H9 (cell line): ENCODE results near the gene GRIP1. TPM values are rescaled to one million over a fixed set of nuclear protein-coding genes. Genes with fewer than 3 reads are reported as not detected.

Source experiments
- DNase-seq: peaks from one replicate; pipeline ENCODE4 v3.0.0-alpha.2; 2017
- H2AFZ ChIP-seq: one replicate; pipeline ENCODE4 v1.6.1; 2013; ENCODE audit warnings: mild to moderate bottlenecking, low read length, control low read depth, moderate library complexity
- H2AK5ac ChIP-seq: 2 replicates; pipeline ENCODE4 v1.6.1; 2013; ENCODE audit warnings: low read length, control low read depth, mixed read lengths; ENCODE audit not compliant: insufficient read length
- H2BK120ac ChIP-seq: one replicate; pipeline ENCODE4 v1.6.1; 2013; ENCODE audit warnings: low read depth, mild to moderate bottlenecking, low read length, control low read depth, inconsistent platforms; ENCODE audit not compliant: poor library complexity, severe bottlenecking
- H2BK12ac ChIP-seq: 2 replicates; pipeline ENCODE4 v1.6.1; 2013; ENCODE audit warnings: low read length, control low read depth, mixed read lengths, low read depth; ENCODE audit not compliant: insufficient read length
- H2BK15ac ChIP-seq: 2 replicates; pipeline ENCODE4 v1.6.1; 2013; ENCODE audit warnings: low read depth, low read length, control low read depth
- H2BK20ac ChIP-seq: one replicate; pipeline ENCODE4 v1.6.1; 2013; ENCODE audit warnings: low read depth, mild to moderate bottlenecking, low read length, control low read depth, inconsistent platforms; ENCODE audit not compliant: poor library complexity, severe bottlenecking
- H2BK5ac ChIP-seq: 2 replicates; pipeline ENCODE4 v1.6.1; 2013; ENCODE audit warnings: low read length, control low read depth, mixed read lengths; ENCODE audit not compliant: insufficient read length
- H3K14ac ChIP-seq: 2 replicates; pipeline ENCODE4 v1.6.1; 2013; ENCODE audit warnings: low read length, control low read depth; ENCODE audit not compliant: insufficient read depth
- H3K18ac ChIP-seq: 2 replicates; pipeline ENCODE4 v1.6.1; 2013; ENCODE audit warnings: low read depth, mild to moderate bottlenecking, mixed read lengths, low read length, control low read depth; ENCODE audit not compliant: insufficient read length
- H3K23ac ChIP-seq: 2 replicates; pipeline ENCODE4 v1.6.1; 2013; ENCODE audit warnings: low read length, control low read depth, mixed read lengths, low read depth; ENCODE audit not compliant: insufficient read length
- H3K23me2 ChIP-seq: 2 replicates; pipeline ENCODE4 v1.6.1; 2013; ENCODE audit warnings: low read depth, mild to moderate bottlenecking, mixed read lengths, low read length, control low read depth; ENCODE audit not compliant: insufficient read length, poor library complexity, severe bottlenecking
- H3K27ac ChIP-seq: 2 replicates; pipeline ENCODE4 v1.5.1; 2013; ENCODE audit warnings: low read length, control low read depth, mixed read lengths, low read depth; ENCODE audit not compliant: insufficient read length
- H3K27me3 ChIP-seq: 2 replicates; pipeline ENCODE4 v1.6.1; 2013; ENCODE audit warnings: low read length, control low read depth, inconsistent platforms; ENCODE audit not compliant: insufficient read depth
- H3K4ac ChIP-seq: 2 replicates; pipeline ENCODE4 v1.6.1; 2013; ENCODE audit warnings: low read depth, mild to moderate bottlenecking, control low read depth, inconsistent platforms, low read length, moderate library complexity
- H3K4me1 ChIP-seq: 2 replicates; pipeline ENCODE4 v1.6.1; 2013; ENCODE audit warnings: low read length, control low read depth, inconsistent platforms; ENCODE audit not compliant: insufficient read depth
- H3K4me2 ChIP-seq: 2 replicates; pipeline ENCODE4 v1.6.1; 2013; ENCODE audit warnings: low read length, control low read depth, mixed read lengths; ENCODE audit not compliant: insufficient read length, insufficient read depth
- H3K56ac ChIP-seq: 2 replicates; pipeline ENCODE4 v1.6.1; 2013; ENCODE audit warnings: low read depth, mild to moderate bottlenecking, mixed read lengths, low read length, control low read depth; ENCODE audit not compliant: insufficient read length
- H3K79me1 ChIP-seq: 2 replicates; pipeline ENCODE4 v1.6.1; 2013; ENCODE audit warnings: low read depth, mild to moderate bottlenecking, moderate library complexity, low read length, control low read depth, inconsistent platforms; ENCODE audit not compliant: insufficient read depth, poor library complexity, severe bottlenecking
- H3K79me2 ChIP-seq: 2 replicates; pipeline ENCODE4 v1.6.1; 2013; ENCODE audit warnings: low read length, control low read depth, inconsistent platforms; ENCODE audit not compliant: insufficient read depth
- H3K9ac ChIP-seq: 2 replicates; pipeline ENCODE4 v1.6.1; 2013; ENCODE audit warnings: low read length, control low read depth, mixed read lengths; ENCODE audit not compliant: insufficient read length; ENCODE audit errors: extremely low read depth
- H3K9me3 ChIP-seq: one replicate; pipeline ENCODE4 v1.6.1; 2013; ENCODE audit warnings: low read depth, low read length, inconsistent platforms; ENCODE audit not compliant: control insufficient read depth
- H3T11ph ChIP-seq: one replicate; pipeline ENCODE4 v1.6.1; 2013; ENCODE audit warnings: mild to moderate bottlenecking, low read length, control low read depth, inconsistent platforms
- H4K20me1 ChIP-seq: one replicate; pipeline ENCODE4 v1.6.1; 2013; ENCODE audit not compliant: control insufficient read depth, insufficient read length, insufficient read depth
- H4K5ac ChIP-seq: 2 replicates; pipeline ENCODE4 v1.6.1; 2013; ENCODE audit warnings: low read depth, mild to moderate bottlenecking, mixed read lengths, low read length, control low read depth; ENCODE audit not compliant: insufficient read length
- H4K8ac ChIP-seq: replicated peaks from 2 replicates; pipeline ENCODE4 v1.6.1; 2013; ENCODE audit warnings: low read length, control low read depth, mixed read lengths, low read depth; ENCODE audit not compliant: insufficient read length
- H4K91ac ChIP-seq: 2 replicates; pipeline ENCODE4 v1.6.1; 2013; ENCODE audit warnings: low read depth, mild to moderate bottlenecking, moderate library complexity, mixed read lengths, low read length, control low read depth; ENCODE audit not compliant: insufficient read length
- H3K27ac Mint-ChIP-seq, 3 experiments: 2 replicates in 2 of 3; 3 replicates in 1 of 3; pipeline ENCODE4 v1.8.0; 2020 to 2021; ENCODE audit warnings: mixed read lengths in 3 of 3, mild to moderate bottlenecking in 1 of 3, moderate library complexity in 1 of 3
- H3K27me3 Mint-ChIP-seq: 2 replicates; pipeline ENCODE4 v1.8.0; 2021; ENCODE audit warnings: low read depth, mild to moderate bottlenecking, moderate library complexity, mixed read lengths
- H3K36me3 Mint-ChIP-seq, 3 experiments: 2 replicates in 2 of 3; 3 replicates in 1 of 3; pipeline ENCODE4 v1.8.0; 2020 to 2021; ENCODE audit warnings: low read depth in 3 of 3, mixed read lengths in 3 of 3; ENCODE audit not compliant: insufficient read depth in 1 of 3
- H3K4me1 Mint-ChIP-seq, 2 experiments: 2 replicates each; pipeline ENCODE4 v1.8.0; 2020; ENCODE audit warnings: mixed read lengths in 2 of 2
- H3K4me3 Mint-ChIP-seq, 2 experiments: 2 replicates in 1 of 2; 3 replicates in 1 of 2; pipeline ENCODE4 v1.8.0; 2020 to 2021; ENCODE audit warnings: mild to moderate bottlenecking in 2 of 2, mixed read lengths in 2 of 2, moderate library complexity in 1 of 2
- H3K9me3 Mint-ChIP-seq, 2 experiments: 2 replicates in 1 of 2; 3 replicates in 1 of 2; pipeline ENCODE4 v1.8.0; 2020; ENCODE audit warnings: mild to moderate bottlenecking in 2 of 2, mixed read lengths in 2 of 2, moderate library complexity in 1 of 2
- whole genome bisulfite sequencing: extraction: QIAGEN DNeasy Blood & Tissue Kit; methylation state at CpG from one replicate; pipeline ENCODE4 v1.1.7; 2013; ENCODE audit warnings: missing lambda C conversion rate, low lambda C conversion rate, mixed read lengths; ENCODE audit not compliant: insufficient read length; ENCODE audit errors: extremely low coverage; 5-methylcytosine and 5-hydroxymethylcytosine counted together
- total RNA-seq: library from RNA; stranded (reverse); gene quantifications from 2 replicates; pipeline ENCODE4 v1.2.1, GENCODE V29; 2021
- TF ChIP-seq, protein P1 (sequence below): fragments of 200-600 bp; sonication (generic); conservative IDR thresholded peaks from 3 replicates; pipeline ENCODE4 v1.8.0; 2021; ENCODE audit warnings: antibody characterized with exemption, mild to moderate bottlenecking

Gene GRIP1
- total RNA-seq, 1 experiment from 2014 or later, result 19.5 TPM

- Mint-ChIP-seq H3K4me3 (no peak overlapping the region), H3K4me1 (no peaks in the 10 kb centered on the region), H3K9me3 (no peaks in the 10 kb centered on the region), H3K27me3 (no peaks in the 10 kb centered on the region), H3K36me3 (peaks cover 0 to 27% (median 0%) of the 10 kb centered on the region in 3 experiments; a peak in 4 of 7 replicates), H3K27ac (peak overlapping the region in 1 of 3 experiments; percentile 41; a peak in 1 of 7 replicates)
- no peaks in the 10 kb centered on the region for H3K23me2 ChIP-seq
- H2BK15ac ChIP-seq, result no peak overlapping the region
- no peak overlapping the region for H3K18ac ChIP-seq
- no peak overlapping the region for H2BK12ac ChIP-seq
- H3K4ac ChIP-seq, result no peak overlapping the region
- DNase-seq, result no peak
- no peaks in the 10 kb centered on the region for H3K4me1 ChIP-seq
- no peak overlapping the region for H3K4me2 ChIP-seq
- no peak overlapping the region for H2AFZ ChIP-seq
- WGBS, result no CpG with 5 or more reads among the region's 3 CpGs
- no peak overlapping the region for H2BK5ac ChIP-seq
- no peak overlapping the region for H3K14ac ChIP-seq
- no peak overlapping the region for H3K56ac ChIP-seq
- H3K9me3 ChIP-seq, result no peaks in the 10 kb centered on the region
- H3K27ac ChIP-seq, result no peak overlapping the region
- no peaks in the 10 kb centered on the region for H3K27me3 ChIP-seq
- no peak overlapping the region for H3T11ph ChIP-seq
- no peak overlapping the region for H4K5ac ChIP-seq
- H3K79me2 ChIP-seq, result no peaks in the 10 kb centered on the region
- no peaks in the 10 kb centered on the region for H3K79me1 ChIP-seq
- H4K20me1 ChIP-seq, result no peaks in the 10 kb centered on the region
- H2BK120ac ChIP-seq, result no peak overlapping the region
- H4K91ac ChIP-seq, result no peak overlapping the region
- H3K9ac ChIP-seq, result no peak overlapping the region
- H4K8ac ChIP-seq, result no peak overlapping the region
- no peak overlapping the region for H2BK20ac ChIP-seq
- no peak overlapping the region for H2AK5ac ChIP-seq
- TF ChIP-seq, protein P1, sequence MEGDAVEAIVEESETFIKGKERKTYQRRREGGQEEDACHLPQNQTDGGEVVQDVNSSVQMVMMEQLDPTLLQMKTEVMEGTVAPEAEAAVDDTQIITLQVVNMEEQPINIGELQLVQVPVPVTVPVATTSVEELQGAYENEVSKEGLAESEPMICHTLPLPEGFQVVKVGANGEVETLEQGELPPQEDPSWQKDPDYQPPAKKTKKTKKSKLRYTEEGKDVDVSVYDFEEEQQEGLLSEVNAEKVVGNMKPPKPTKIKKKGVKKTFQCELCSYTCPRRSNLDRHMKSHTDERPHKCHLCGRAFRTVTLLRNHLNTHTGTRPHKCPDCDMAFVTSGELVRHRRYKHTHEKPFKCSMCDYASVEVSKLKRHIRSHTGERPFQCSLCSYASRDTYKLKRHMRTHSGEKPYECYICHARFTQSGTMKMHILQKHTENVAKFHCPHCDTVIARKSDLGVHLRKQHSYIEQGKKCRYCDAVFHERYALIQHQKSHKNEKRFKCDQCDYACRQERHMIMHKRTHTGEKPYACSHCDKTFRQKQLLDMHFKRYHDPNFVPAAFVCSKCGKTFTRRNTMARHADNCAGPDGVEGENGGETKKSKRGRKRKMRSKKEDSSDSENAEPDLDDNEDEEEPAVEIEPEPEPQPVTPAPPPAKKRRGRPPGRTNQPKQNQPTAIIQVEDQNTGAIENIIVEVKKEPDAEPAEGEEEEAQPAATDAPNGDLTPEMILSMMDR, result no peak
- no peak overlapping the region for H3K23ac ChIP-seq
Observed at GRCh38 chr12:66320996-66321395, 357.9 kb downstream of the GRIP1 start.
